Measurements from ENCODE around the gene SLC6A3.
"Not testable (repeated sequence)": the region's sequence is repeated elsewhere in the genome, so short reads cannot be mapped to it uniquely, and the experiment has no call there.

Gene SLC6A3

GRCh38 chr5:1477341-1477740 is 32.1 kb upstream of the SLC6A3 start:
- DNase-seq (ENCODE audit: low read depth): no peak

- no peak for DNase-seq (ENCODE audit: low read depth)
These were observed 31.7 kb upstream of the SLC6A3 start for GRCh38 chr5:1476967-1477310.

- DNase-seq (ENCODE audit: low read depth): no peak
These were observed 31.1 kb upstream of the SLC6A3 start for GRCh38 chr5:1476181-1476966.

- DNase-seq (ENCODE audit: low read depth): not testable (repeated sequence)
These were observed 30.3 kb upstream of the SLC6A3 start for GRCh38 chr5:1475544-1475900.

- DNase-seq (ENCODE audit: low read depth): no peak
These were observed 29.8 kb upstream of the SLC6A3 start for GRCh38 chr5:1474866-1475543.

- no peak for DNase-seq (ENCODE audit: low read depth)
These were observed 29.1 kb upstream of the SLC6A3 start for GRCh38 chr5:1474183-1474839.

GRCh38 chr5:1473746-1474145 is 28.5 kb upstream of the SLC6A3 start:
- DNase-seq (ENCODE audit: low read depth): no peak

- DNase-seq (ENCODE audit: low read depth): no peak
These were observed 27.9 kb upstream of the SLC6A3 start for GRCh38 chr5:1472964-1473628.

GRCh38 chr5:1471997-1472963 is 27.0 kb upstream of the SLC6A3 start:
- DNase-seq (ENCODE audit: low read depth): no peak

GRCh38 chr5:1471240-1471853 is 26.1 kb upstream of the SLC6A3 start:
- no peak for DNase-seq (ENCODE audit: low read depth)

GRCh38 chr5:1470762-1471211 is 25.5 kb upstream of the SLC6A3 start:
- no peak for DNase-seq (ENCODE audit: low read depth)

GRCh38 chr5:1468629-1469527 is 23.6 kb upstream of the SLC6A3 start:
- no peak for DNase-seq (ENCODE audit: low read depth)

- no peak for DNase-seq (ENCODE audit: low read depth)
These were observed 23.0 kb upstream of the SLC6A3 start for GRCh38 chr5:1468247-1468612.

GRCh38 chr5:1467341-1468246 is 22.4 kb upstream of the SLC6A3 start:
- no peak for DNase-seq (ENCODE audit: low read depth)

GRCh38 chr5:1466631-1467265 is 21.5 kb upstream of the SLC6A3 start:
- DNase-seq (ENCODE audit: low read depth): no peak

- DNase-seq (ENCODE audit: low read depth): no peak
These were observed 20.8 kb upstream of the SLC6A3 start for GRCh38 chr5:1465966-1466471.

GRCh38 chr5:1465117-1465516 is 19.9 kb upstream of the SLC6A3 start:
- no peak for DNase-seq (ENCODE audit: low read depth)

GRCh38 chr5:1464511-1464910 is 19.3 kb upstream of the SLC6A3 start:
- no peak for DNase-seq (ENCODE audit: low read depth)

Measured in activated T-helper 9 cell treated with anti-CD3 and anti-CD28 coated beads, Interleukin-2, amount 50 U/mL, for 16 hours (primary cell).